K562 (cell line): ENCODE data around the gene PSMB2. TPM values are rescaled to one million over a fixed set of nuclear protein-coding genes. Genes with fewer than 3 reads are reported as not detected.

ENCODE experiments used
- ELK1 ChIP-seq: sonication (generic); formaldehyde crosslinking; IDR thresholded peaks from 2 replicates; pipeline ENCODE4 v1.8.1; 2022; ENCODE audit warnings: missing genetic modification reagents
- FOXK1 ChIP-seq: sonication (generic); formaldehyde crosslinking; IDR thresholded peaks from 2 replicates; pipeline ENCODE4 v1.8.0; 2022; ENCODE audit warnings: missing genetic modification reagents, mild to moderate bottlenecking, borderline replicate concordance
- HNRNPUL1 ChIP-seq: fragments of 200-400 bp; formaldehyde crosslinking; IDR thresholded peaks from 2 replicates; pipeline ENCODE4 v1.6.1; 2017; ENCODE audit warnings: low read length
- ILK ChIP-seq: fragments of 450-650 bp; IDR thresholded peaks from 2 replicates; pipeline ENCODE4 v1.6.1; 2016; ENCODE audit warnings: missing genetic modification characterization, low read depth, mild to moderate bottlenecking, missing compliant biosample characterization, moderate library complexity, borderline replicate concordance
- IRF1 ChIP-seq: sonication (generic); formaldehyde crosslinking; IDR thresholded peaks from 2 replicates; pipeline ENCODE4 v1.8.0; 2022; ENCODE audit warnings: missing genetic modification reagents, mild to moderate bottlenecking, borderline replicate concordance
- JUN ChIP-seq, 2 experiments: sonication (generic) in 1 of 2; formaldehyde crosslinking in 1 of 2; IDR thresholded peaks; 2 replicates each; pipeline versions ENCODE4 v1.6.1 to v1.8.0; 2012 to 2022; ENCODE audit warnings: borderline replicate concordance in 2 of 2, mild to moderate bottlenecking in 2 of 2, improper control_type of control experiment in 1 of 2, low read depth in 1 of 2, low read length in 1 of 2, missing genetic modification reagents in 1 of 2
- LCOR ChIP-seq: sonication (generic); formaldehyde crosslinking; IDR thresholded peaks from 2 replicates; pipeline ENCODE4 v1.8.0; 2022; ENCODE audit warnings: mild to moderate bottlenecking, missing genetic modification reagents
- MEIS2 ChIP-seq: fragments of 450-650 bp; IDR thresholded peaks from 2 replicates; pipeline ENCODE4 v1.6.1; 2014; ENCODE audit warnings: mild to moderate bottlenecking; ENCODE audit not compliant: partially characterized antibody
- NKRF ChIP-seq: fragments of 450-650 bp; IDR thresholded peaks from 2 replicates; pipeline ENCODE4 v1.6.1; 2016; ENCODE audit warnings: borderline replicate concordance
- NR1H2 ChIP-seq: sonication (generic); formaldehyde crosslinking; IDR thresholded peaks from 2 replicates; pipeline ENCODE4 v1.4.0; 2020; ENCODE audit warnings: mild to moderate bottlenecking, missing genetic modification reagents
- NUFIP1 ChIP-seq: fragments of 450-650 bp; IDR thresholded peaks from 2 replicates; pipeline ENCODE4 v1.6.1; 2018; ENCODE audit not compliant: partially characterized antibody
- PTRF ChIP-seq: fragments of 450-650 bp; IDR thresholded peaks from 2 replicates; pipeline ENCODE4 v1.6.1; 2016; ENCODE audit warnings: mild to moderate bottlenecking, missing genetic modification characterization, missing compliant biosample characterization
- PTTG1 ChIP-seq: fragments of 450-650 bp; IDR thresholded peaks from 2 replicates; pipeline ENCODE4 v1.6.1; 2016; ENCODE audit warnings: low read depth, mild to moderate bottlenecking, missing genetic modification characterization, missing compliant biosample characterization
- PURB ChIP-seq: sonication (generic); formaldehyde crosslinking; IDR thresholded peaks from 2 replicates; pipeline ENCODE4 v1.9.0; 2021; ENCODE audit warnings: low read depth, mild to moderate bottlenecking, missing genetic modification reagents
- PYGO2 ChIP-seq: fragments of 450-650 bp; IDR thresholded peaks from 2 replicates; pipeline ENCODE4 v1.6.1; 2016; ENCODE audit warnings: mild to moderate bottlenecking, missing genetic modification characterization, moderate library complexity, missing compliant biosample characterization
- SNIP1 ChIP-seq: fragments of 450-650 bp; IDR thresholded peaks from 2 replicates; pipeline ENCODE4 v1.7.1; 2017; ENCODE audit warnings: low read depth, mild to moderate bottlenecking
- SRSF9 ChIP-seq: fragments of 200-400 bp; formaldehyde crosslinking; IDR thresholded peaks from 2 replicates; pipeline ENCODE4 v1.6.1; 2017; ENCODE audit warnings: low read depth, low read length, borderline replicate concordance
- STAG1 ChIP-seq: sonication (generic); formaldehyde crosslinking; IDR thresholded peaks from 2 replicates; pipeline ENCODE4 v1.5.0; 2020; ENCODE audit warnings: missing genetic modification reagents, borderline replicate concordance
- ZBTB33 ChIP-seq: sonication (generic); formaldehyde crosslinking; IDR thresholded peaks from 2 replicates; pipeline ENCODE4 v1.8.1; 2023; ENCODE audit warnings: mild to moderate bottlenecking, missing genetic modification reagents
- ZKSCAN1 ChIP-seq: fragments of 150-350 bp; IDR thresholded peaks from 2 replicates; pipeline ENCODE4 v1.6.1; 2016; ENCODE audit warnings: low read depth, low read length
- ZNF644 ChIP-seq: fragments of 200-800 bp; sonication (Bioruptor generic); IDR thresholded peaks from 2 replicates; pipeline ENCODE4 v1.6.1; 2016; ENCODE audit warnings: low read depth, missing genetic modification characterization, missing compliant biosample characterization
- polyA plus RNA-seq, 8 experiments: library from polyadenylated mRNA; depleted of rRNA in 4 of 8; stranded (reverse) in 5 of 8; unstranded in 3 of 8; fragments of >200 nt; fragmentation: Nextera tagmentation in 2 of 8; fragmentation: Illumina TruSeq in 1 of 8; extraction: Ambion mirVana in 2 of 8; extraction: Trizol in 1 of 8; gene quantifications; 2 replicates each; pipeline versions ENCODE4 v1.2.1 to v1.2.3, GENCODE V29; 2011 to 2014; ENCODE audit warnings: inconsistent platforms in 1 of 8, missing spikeins in 1 of 8
- total RNA-seq, 7 experiments: library from RNA; depleted of rRNA in 6 of 7; stranded (reverse); fragments of >200 nt in 6 of 7; fragmentation: Illumina TruSeq in 2 of 7; extraction: Trizol in 2 of 7; gene quantifications; 2 replicates each; pipeline versions ENCODE4 v1.2.1 to v1.2.3, GENCODE V29; 2011 to 2021; ENCODE audit warnings: low replicate concordance in 1 of 7

Gene PSMB2
- total and polyA plus RNA-seq, 9 of the 15 experiments (the other 6 are each of a cell fraction or from before 2014, with no cell fraction given) = 71.7 to 543 (median 165) TPM

GRCh38 chr1:35557611-35558373 is 83.5 kb downstream of the PSMB2 start, which contains the start of gene NCDN (continued):
- TF ChIP-seq ZNF644 (tag) (0 out of 2 replicates have a peak, but pooled peaks have one; percentile 80), NUFIP1 (no peak), IRF1 (no peak), ELK1 (CRISPR knock-in tag) (no peak), PTRF (tag) (no peak), SRSF9 (no peak), PYGO2 (no peak), ILK (tag) (no peak), NR1H2 (CRISPR knock-in tag) (0 out of 2 replicates have a peak, but pooled peaks have one; percentile 29), JUN (IDR thresholded peaks at IDR 0.05; ENCODE audit: borderline replicate concordance, low read depth, low read length) (no peak), JUN (CRISPR knock-in tag; IDR thresholded peaks at IDR 0.05; ENCODE audit: borderline replicate concordance) (no peak; the same call in 1 of the 2 replicates), HNRNPUL1 (no peak), NKRF (peak; percentile 35; the same call in 1 of the 2 replicates), PURB (CRISPR knock-in tag) (no peak), ZKSCAN1 (peak; percentile 15; the same call in 1 of the 2 replicates), PTTG1 (tag) (no peak), LCOR (CRISPR knock-in tag) (peak; percentile 3; the same call in 1 of the 2 replicates), ZBTB33 (CRISPR knock-in tag) (0 out of 2 replicates have a peak, but pooled peaks have one; percentile 5), STAG1 (CRISPR knock-in tag) (no peak), SNIP1 (peak; percentile 69; the same call in 1 of the 2 replicates), FOXK1 (CRISPR knock-in tag) (no peak; the same call in 1 of the 2 replicates), MEIS2 (no peak)
